ENCODE measurements around the gene SIL1.

DNA sequence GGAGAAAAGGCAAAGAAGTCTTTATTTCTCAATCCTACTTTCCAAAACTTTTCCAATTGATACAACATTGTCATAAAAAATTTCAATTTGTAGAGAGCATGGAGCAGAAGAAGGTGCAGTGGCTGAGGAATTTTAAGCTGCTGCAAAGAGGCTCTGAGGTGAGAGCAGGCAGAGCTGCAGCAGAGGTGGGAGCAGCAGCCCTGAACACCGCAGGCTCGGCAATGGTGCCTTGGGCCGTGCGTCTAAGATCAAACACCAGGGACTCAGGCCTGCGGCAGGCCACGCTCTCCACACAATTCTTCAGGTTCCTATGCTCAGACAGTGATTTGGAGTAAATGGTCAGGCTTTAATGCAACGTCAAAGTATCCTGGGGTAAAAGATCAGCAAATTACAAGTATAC, 46.3 kb downstream of the SIL1 start:
- no peak for TF ChIP-seq POLR2AphosphoS5 (IDR thresholded peaks at IDR 0.05; ENCODE audit: low read depth, low read length)
- no peak for TF ChIP-seq POLR2A (IDR thresholded peaks at IDR 0.05; ENCODE audit: low read depth, low read length)
- TF ChIP-seq TAF1 (IDR thresholded peaks at IDR 0.05; ENCODE audit: borderline replicate concordance, low read depth, low read length) = no peak
